OCI-LY1 (cell line): ENCODE measurements around the gene UNC13D.

Source experiments
- H2AFZ ChIP-seq: fragments of 200-600 bp; sonication (generic), shearing (Covaris generic); 2 replicates; pipeline ENCODE4 v1.6.0; 2014; ENCODE audit warnings: antibody characterized with exemption, mild to moderate bottlenecking, low read length
- H3F3A ChIP-seq: fragments of 200-600 bp; sonication (generic), shearing (Covaris generic); 2 replicates; pipeline ENCODE4 v1.6.0; 2014; ENCODE audit warnings: mild to moderate bottlenecking, antibody characterized with exemption, low read length, moderate library complexity; ENCODE audit not compliant: insufficient read depth
- H3K27ac ChIP-seq: fragments of 200-600 bp; sonication (generic); 2 replicates; pipeline ENCODE4 v1.5.1; 2014; ENCODE audit warnings: low read length, mixed run types, mild to moderate bottlenecking, low read depth; ENCODE audit not compliant: poor library complexity, severe bottlenecking
- H3K27me3 ChIP-seq: fragments of 200-600 bp; sonication (generic); 2 replicates; pipeline ENCODE4 v1.6.0; 2014; ENCODE audit warnings: antibody characterized with exemption, mild to moderate bottlenecking, low read length, moderate library complexity; ENCODE audit not compliant: insufficient read depth
- H3K36me3 ChIP-seq: fragments of 200-600 bp; sonication (generic); 2 replicates; pipeline ENCODE4 v1.6.1; 2014; ENCODE audit warnings: mild to moderate bottlenecking, antibody characterized with exemption, low read length, moderate library complexity, mixed read lengths; ENCODE audit not compliant: insufficient read depth
- H3K4me1 ChIP-seq: fragments of 200-600 bp; sonication (generic); 2 replicates; pipeline ENCODE4 v1.5.1; 2014; ENCODE audit warnings: mild to moderate bottlenecking, low read length, moderate library complexity; ENCODE audit not compliant: insufficient read depth, severe bottlenecking
- H3K4me2 ChIP-seq: fragments of 200-600 bp; sonication (generic), shearing (Covaris generic); 2 replicates; pipeline ENCODE4 v1.6.1; 2014; ENCODE audit warnings: low read length
- H3K4me3 ChIP-seq: fragments of 200-600 bp; sonication (generic); 2 replicates; pipeline ENCODE4 v1.5.1; 2014; ENCODE audit warnings: low read length, low read depth, mild to moderate bottlenecking, mixed read lengths; ENCODE audit not compliant: poor library complexity, severe bottlenecking
- H3K79me2 ChIP-seq: fragments of 200-600 bp; shearing (Covaris generic); 2 replicates; pipeline ENCODE4 v1.6.1; 2016; ENCODE audit warnings: mixed run types, low read length, mixed read lengths; ENCODE audit not compliant: insufficient read depth
- H3K9ac ChIP-seq: fragments of 200-600 bp; sonication (generic), shearing (Covaris generic); 2 replicates; pipeline ENCODE4 v1.6.1; 2014; ENCODE audit warnings: mild to moderate bottlenecking, low read length, mixed read lengths
- H3K9me2 ChIP-seq: fragments of 200-600 bp; sonication (generic), shearing (Covaris generic); 2 replicates; pipeline ENCODE4 v1.6.1; 2014; ENCODE audit warnings: low read depth, mild to moderate bottlenecking, low read length, mixed read lengths
- H3K9me3 ChIP-seq: fragments of 200-600 bp; shearing (Covaris generic); 2 replicates; pipeline ENCODE4 v1.6.1; 2014; ENCODE audit warnings: low read length, mixed read lengths
- H4K20me1 ChIP-seq: fragments of 200-600 bp; sonication (generic), shearing (Covaris generic); 2 replicates; pipeline ENCODE4 v1.6.0; 2016; ENCODE audit warnings: mild to moderate bottlenecking, low read length; ENCODE audit not compliant: insufficient read depth
- EZH2 ChIP-seq: fragments of 200-600 bp; sonication (generic), shearing (Covaris generic); IDR thresholded peaks from 2 replicates; pipeline ENCODE4 v1.8.0; 2017; ENCODE audit warnings: borderline replicate concordance, mixed run types, mild to moderate bottlenecking, antibody characterized with exemption, low read length, moderate library complexity, mixed read lengths
- TF ChIP-seq, protein P1 (sequence below): fragments of 200-600 bp; sonication (generic), shearing (Covaris generic); IDR thresholded peaks from 2 replicates; pipeline ENCODE4 v1.5.1; 2017; ENCODE audit warnings: mild to moderate bottlenecking, antibody characterized with exemption, low read length, moderate library complexity, mixed read lengths

The UNC13D gene

DNA sequence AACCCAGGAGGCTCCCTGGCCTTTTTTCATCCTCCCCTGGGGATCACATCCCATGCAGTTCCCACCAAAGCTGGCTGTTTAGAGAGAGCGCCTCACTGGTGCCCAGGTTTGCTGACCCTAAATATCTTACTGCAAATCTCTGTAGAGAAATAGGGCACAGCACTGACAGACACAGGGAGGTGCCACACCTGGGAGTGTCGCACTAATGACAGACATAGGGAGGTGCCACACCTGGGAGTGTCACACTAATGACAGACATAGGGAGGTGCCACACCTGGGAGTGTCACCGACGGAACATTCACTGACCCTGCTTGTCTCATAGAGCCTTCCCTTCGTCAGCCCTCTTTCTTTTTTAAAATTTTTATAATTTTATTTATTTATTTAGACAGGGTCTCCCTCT lies 34.0 kb downstream of the UNC13D start:
- Histone ChIP-seq H3K36me3 (peaks cover 64% of the 10 kb centered on the region), H3K79me2 (no peaks in the 10 kb centered on the region; the same call in 1 of the 2 replicates), H3K27ac (no peak overlapping the region), H2AFZ (no peak overlapping the region), H4K20me1 (no peaks in the 10 kb centered on the region), H3K4me3 (no peak overlapping the region), H3K9me2 (no peaks in the 10 kb centered on the region), H3K4me1 (peaks cover 5% of the 10 kb centered on the region), H3K27me3 (no peaks in the 10 kb centered on the region), H3K4me2 (no peak overlapping the region), H3K9me3 (no peaks in the 10 kb centered on the region), H3F3A (no peaks in the 10 kb centered on the region), H3K9ac (no peak overlapping the region)
- TF ChIP-seq EZH2, result no peak

DNA sequence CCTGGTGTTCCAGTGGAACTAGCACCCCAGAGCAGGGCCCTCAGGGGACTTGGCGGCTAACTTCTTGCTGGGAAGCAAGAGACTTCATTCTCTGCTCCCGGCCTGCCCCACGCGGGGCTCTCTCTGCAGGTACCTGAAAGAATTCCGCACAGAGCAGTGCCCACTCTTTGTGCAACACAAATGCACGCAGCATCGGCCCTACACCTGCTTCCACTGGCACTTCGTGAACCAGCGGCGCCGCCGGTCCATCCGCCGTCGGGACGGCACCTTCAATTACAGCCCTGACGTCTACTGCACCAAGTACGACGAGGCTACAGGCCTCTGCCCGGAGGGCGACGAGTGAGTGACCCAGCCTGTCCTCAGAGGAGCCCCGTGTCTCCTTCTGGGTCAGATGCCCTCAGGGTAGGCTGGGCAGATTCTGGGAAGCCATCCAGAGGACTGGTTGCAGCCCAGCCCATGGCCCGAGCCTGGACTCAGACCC lies 34.5 kb downstream of the UNC13D start:
- H3F3A ChIP-seq, result no peaks in the 10 kb centered on the region
- H3K4me1 ChIP-seq, result peaks cover 5% of the 10 kb centered on the region
- H3K9ac ChIP-seq, result no peak overlapping the region
- peaks cover under 1% of the 10 kb centered on the region; the same call in 1 of the 2 replicates for H3K79me2 ChIP-seq
- no peak overlapping the region for H2AFZ ChIP-seq
- H3K4me3 ChIP-seq, result no peak overlapping the region
- no peaks in the 10 kb centered on the region for H3K9me3 ChIP-seq
- peaks cover 58% of the 10 kb centered on the region for H3K36me3 ChIP-seq
- no peak overlapping the region for H3K27ac ChIP-seq
- H3K9me2 ChIP-seq, result no peaks in the 10 kb centered on the region
- H3K4me2 ChIP-seq, result no peak overlapping the region
- no peaks in the 10 kb centered on the region for H3K27me3 ChIP-seq
- no peaks in the 10 kb centered on the region for H4K20me1 ChIP-seq
- TF ChIP-seq EZH2, result no peak

DNA sequence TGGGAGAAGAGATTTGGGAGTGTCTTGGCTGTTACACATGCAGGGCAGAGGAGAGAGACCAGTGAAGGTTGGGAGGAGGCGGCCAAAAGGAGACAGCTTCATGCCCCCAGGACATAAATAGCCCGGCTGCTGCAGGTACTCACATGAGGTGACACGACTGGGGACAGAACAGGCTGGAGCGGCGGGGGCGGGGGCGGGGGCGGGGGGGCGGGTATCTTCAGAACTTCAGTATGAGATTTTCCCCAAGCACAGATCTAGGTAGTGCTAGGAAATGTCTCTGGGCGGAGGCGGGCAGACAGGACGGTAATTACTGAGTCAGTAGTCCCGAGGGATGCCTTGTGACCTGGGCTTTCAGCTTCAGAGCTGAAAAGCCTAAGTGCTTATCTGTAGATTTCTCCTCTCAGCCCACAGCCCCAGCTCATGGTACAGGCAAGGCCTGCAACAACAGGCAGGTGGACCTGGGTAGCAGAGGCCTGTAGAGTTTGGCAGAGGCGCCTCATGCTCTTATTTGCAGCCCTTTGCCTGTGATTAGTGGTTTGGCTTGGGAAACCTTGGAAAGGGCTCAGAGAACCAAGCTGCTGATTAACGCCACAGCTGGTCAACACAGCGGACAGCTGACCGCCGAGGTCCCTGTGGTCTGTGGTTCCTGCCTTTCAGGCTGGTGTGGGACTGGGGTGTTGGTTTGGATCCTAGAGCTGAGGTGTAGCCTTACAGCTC lies 35.1 kb downstream of the UNC13D start:
- H2AFZ ChIP-seq, result no peak overlapping the region
- H3K4me2 ChIP-seq, result no peak overlapping the region
- H3K27ac ChIP-seq, result peak overlapping the region; percentile 39
- peaks cover 56% of the 10 kb centered on the region for H3K36me3 ChIP-seq
- no peak overlapping the region for H3K4me3 ChIP-seq
- H3F3A ChIP-seq, result no peaks in the 10 kb centered on the region
- no peak for TF ChIP-seq EZH2
- H4K20me1 ChIP-seq, result no peaks in the 10 kb centered on the region
- peaks cover 6% of the 10 kb centered on the region; the same call in 1 of the 2 replicates for H3K79me2 ChIP-seq
- H3K9ac ChIP-seq, result no peak overlapping the region; the same call in 1 of the 2 replicates
- H3K9me3 ChIP-seq, result no peaks in the 10 kb centered on the region
- no peaks in the 10 kb centered on the region for H3K9me2 ChIP-seq
- peaks cover 5% of the 10 kb centered on the region for H3K4me1 ChIP-seq
- H3K27me3 ChIP-seq, result no peaks in the 10 kb centered on the region

GRCh38 chr17:75808549-75808904 lies 35.7 kb downstream of the UNC13D start:
- Histone ChIP-seq H3K4me1 (peaks cover 5% of the 10 kb centered on the region), H3K9ac (no peak overlapping the region; the same call in 1 of the 2 replicates), H3F3A (no peaks in the 10 kb centered on the region), H3K4me3 (no peak overlapping the region), H3K27me3 (no peaks in the 10 kb centered on the region), H4K20me1 (no peaks in the 10 kb centered on the region), H2AFZ (no peak overlapping the region), H3K4me2 (no peak overlapping the region), H3K36me3 (peaks cover 56% of the 10 kb centered on the region), H3K27ac (peak overlapping the region; percentile 39), H3K79me2 (peaks cover 11% of the 10 kb centered on the region), H3K9me3 (no peaks in the 10 kb centered on the region), H3K9me2 (no peaks in the 10 kb centered on the region)
- no peak for TF ChIP-seq EZH2
- TF ChIP-seq, protein P1, sequence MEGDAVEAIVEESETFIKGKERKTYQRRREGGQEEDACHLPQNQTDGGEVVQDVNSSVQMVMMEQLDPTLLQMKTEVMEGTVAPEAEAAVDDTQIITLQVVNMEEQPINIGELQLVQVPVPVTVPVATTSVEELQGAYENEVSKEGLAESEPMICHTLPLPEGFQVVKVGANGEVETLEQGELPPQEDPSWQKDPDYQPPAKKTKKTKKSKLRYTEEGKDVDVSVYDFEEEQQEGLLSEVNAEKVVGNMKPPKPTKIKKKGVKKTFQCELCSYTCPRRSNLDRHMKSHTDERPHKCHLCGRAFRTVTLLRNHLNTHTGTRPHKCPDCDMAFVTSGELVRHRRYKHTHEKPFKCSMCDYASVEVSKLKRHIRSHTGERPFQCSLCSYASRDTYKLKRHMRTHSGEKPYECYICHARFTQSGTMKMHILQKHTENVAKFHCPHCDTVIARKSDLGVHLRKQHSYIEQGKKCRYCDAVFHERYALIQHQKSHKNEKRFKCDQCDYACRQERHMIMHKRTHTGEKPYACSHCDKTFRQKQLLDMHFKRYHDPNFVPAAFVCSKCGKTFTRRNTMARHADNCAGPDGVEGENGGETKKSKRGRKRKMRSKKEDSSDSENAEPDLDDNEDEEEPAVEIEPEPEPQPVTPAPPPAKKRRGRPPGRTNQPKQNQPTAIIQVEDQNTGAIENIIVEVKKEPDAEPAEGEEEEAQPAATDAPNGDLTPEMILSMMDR, result no peak
